Measurements from ENCODE around the gene AK2.

DNA sequence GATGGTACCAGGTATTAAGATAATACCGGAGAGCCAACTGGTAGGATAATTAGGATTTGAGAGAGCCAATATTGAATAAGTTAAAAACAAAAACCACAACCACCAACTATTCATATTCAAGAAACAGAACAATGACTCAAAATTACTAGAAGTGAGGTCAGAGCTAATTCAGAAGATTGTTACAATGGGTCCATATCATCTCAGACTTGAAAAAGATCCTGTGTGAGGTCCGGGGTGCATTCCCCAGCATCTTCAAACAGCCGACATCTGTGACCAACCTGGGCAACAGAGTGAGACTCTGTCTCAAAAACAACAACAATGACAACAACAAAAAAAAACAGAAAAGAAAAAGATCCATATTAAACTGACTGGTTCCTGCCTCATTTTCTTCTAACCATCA lies 18.6 kb downstream of the AK2 start:
- TF ChIP-seq HOXA7 (CRISPR knock-in tag; IDR thresholded peaks at IDR 0.05; ENCODE audit: borderline replicate concordance) = no peak
- TF ChIP-seq, protein P1, sequence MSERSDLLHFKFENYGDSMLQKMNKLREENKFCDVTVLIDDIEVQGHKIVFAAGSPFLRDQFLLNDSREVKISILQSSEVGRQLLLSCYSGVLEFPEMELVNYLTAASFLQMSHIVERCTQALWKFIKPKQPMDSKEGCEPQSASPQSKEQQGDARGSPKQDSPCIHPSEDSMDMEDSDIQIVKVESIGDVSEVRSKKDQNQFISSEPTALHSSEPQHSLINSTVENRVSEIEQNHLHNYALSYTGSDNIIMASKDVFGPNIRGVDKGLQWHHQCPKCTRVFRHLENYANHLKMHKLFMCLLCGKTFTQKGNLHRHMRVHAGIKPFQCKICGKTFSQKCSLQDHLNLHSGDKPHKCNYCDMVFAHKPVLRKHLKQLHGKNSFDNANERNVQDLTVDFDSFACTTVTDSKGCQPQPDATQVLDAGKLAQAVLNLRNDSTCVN (tag by site-specific recombination; optimal IDR thresholded peaks at IDR 0.05) = no peak

Data from HEK293 (cell line).